ENCODE results near the gene FAM168B. TPM values are rescaled to one million over a fixed set of nuclear protein-coding genes. Genes with fewer than 3 reads are reported as not detected.

FAM168B gene
- polyA plus RNA-seq, 2 of the 4 experiments (the other 2 are of a cell fraction), result 83.2 to 86.8 TPM

GRCh38 chr2:131036269-131036668 lies 57.0 kb downstream of the FAM168B start:
- no peaks in the 10 kb centered on the region for H3K9me3 ChIP-seq
- H3K4me2 ChIP-seq, result no peak overlapping the region
- CTCF ChIA-PET, result no interaction called here
- ATAC-seq (no peak), DNase-seq (ENCODE audit: low read depth in 1 of 2, low spot score in 1 of 2) (no peak), FAIRE-seq (no peak)
- WGBS (ENCODE audit: missing lambda C conversion rate), result 66% methylated on average over 6 of the region's 6 CpGs
- H3K4me3 ChIP-seq, result no peak overlapping the region
- POLR2A ChIA-PET, result no interaction called here
- H3K4me1 ChIP-seq, result peaks cover 9% of the 10 kb centered on the region
- TF ChIP-seq, protein P1, sequence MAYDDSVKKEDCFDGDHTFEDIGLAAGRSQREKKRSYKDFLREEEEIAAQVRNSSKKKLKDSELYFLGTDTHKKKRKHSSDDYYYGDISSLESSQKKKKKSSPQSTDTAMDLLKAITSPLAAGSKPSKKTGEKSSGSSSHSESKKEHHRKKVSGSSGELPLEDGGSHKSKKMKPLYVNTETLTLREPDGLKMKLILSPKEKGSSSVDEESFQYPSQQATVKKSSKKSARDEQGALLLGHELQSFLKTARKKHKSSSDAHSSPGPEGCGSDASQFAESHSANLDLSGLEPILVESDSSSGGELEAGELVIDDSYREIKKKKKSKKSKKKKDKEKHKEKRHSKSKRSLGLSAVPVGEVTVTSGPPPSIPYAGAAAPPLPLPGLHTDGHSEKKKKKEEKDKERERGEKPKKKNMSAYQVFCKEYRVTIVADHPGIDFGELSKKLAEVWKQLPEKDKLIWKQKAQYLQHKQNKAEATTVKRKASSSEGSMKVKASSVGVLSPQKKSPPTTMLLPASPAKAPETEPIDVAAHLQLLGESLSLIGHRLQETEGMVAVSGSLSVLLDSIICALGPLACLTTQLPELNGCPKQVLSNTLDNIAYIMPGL (CRISPR knock-in tag; IDR thresholded peaks at IDR 0.05; ENCODE audit: borderline replicate concordance), result no peak
- TF ChIP-seq FOXS1 (CRISPR knock-in tag; IDR thresholded peaks at IDR 0.05) (no peak), ATOH8 (CRISPR knock-in tag; IDR thresholded peaks at IDR 0.05; ENCODE audit: low read depth) (no peak), RAD21 (conservative IDR thresholded peaks at IDR 0.05 in 1 of 2, IDR thresholded peaks at IDR 0.05 in 1 of 2) (no peak), RCOR1 (IDR thresholded peaks at IDR 0.05; ENCODE audit: low read depth, low read length) (no peak), FOSB (CRISPR knock-in tag; IDR thresholded peaks at IDR 0.05) (no peak)
- H3K27ac ChIP-seq, result no peak overlapping the region

GRCh38 chr2:131035826-131036231 lies 57.4 kb downstream of the FAM168B start:
- CTCF ChIA-PET, result no interaction called here
- no peak overlapping the region for H3K4me3 ChIP-seq
- DNase-seq (ENCODE audit: low read depth in 1 of 2, low spot score in 1 of 2) (no peak), FAIRE-seq (no peak), ATAC-seq (no peak)
- no peaks in the 10 kb centered on the region for H3K9me3 ChIP-seq
- TF ChIP-seq PBX3 (IDR thresholded peaks at IDR 0.05), result no peak
- TF ChIP-seq JUN (IDR thresholded peaks at IDR 0.05), result no peak
- TF ChIP-seq CEBPB (IDR thresholded peaks at IDR 0.05), result no peak
- TF ChIP-seq NPAS2 (CRISPR knock-in tag; IDR thresholded peaks at IDR 0.05; ENCODE audit: borderline replicate concordance), result no peak
- TF ChIP-seq SREBF2 (IDR thresholded peaks at IDR 0.05), result no peak
- TF ChIP-seq JUNB (IDR thresholded peaks at IDR 0.05), result no peak
- no peak for TF ChIP-seq CTCF (IDR thresholded peaks at IDR 0.05)
- TF ChIP-seq, protein P2, sequence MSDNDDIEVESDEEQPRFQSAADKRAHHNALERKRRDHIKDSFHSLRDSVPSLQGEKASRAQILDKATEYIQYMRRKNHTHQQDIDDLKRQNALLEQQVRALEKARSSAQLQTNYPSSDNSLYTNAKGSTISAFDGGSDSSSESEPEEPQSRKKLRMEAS (IDR thresholded peaks at IDR 0.05), result no peak
- TF ChIP-seq ZFP36 (IDR thresholded peaks at IDR 0.05; ENCODE audit: borderline replicate concordance, partially characterized antibody), result no peak
- no peak for TF ChIP-seq FOSB (CRISPR knock-in tag; IDR thresholded peaks at IDR 0.05)
- TF ChIP-seq TP53 (CRISPR knock-in tag; IDR thresholded peaks at IDR 0.05), result no peak
- TF ChIP-seq TFCP2L1 (CRISPR knock-in tag; IDR thresholded peaks at IDR 0.05), result no peak
- 86% methylated on average over 4 of the region's 10 CpGs for WGBS (ENCODE audit: missing lambda C conversion rate)
- H3K4me1 ChIP-seq, result peaks cover 9% of the 10 kb centered on the region
- POLR2A ChIA-PET, result no interaction called here
- no peak overlapping the region for H3K27ac ChIP-seq
- H3K4me2 ChIP-seq, result no peak overlapping the region; the same call in 1 of the 3 replicates

All from A549 (cell line).